Peyer's patch (tissue), 4 donors: ENCODE results near the gene B9D1. TPM values are rescaled to one million over a fixed set of nuclear protein-coding genes. Genes with fewer than 3 reads are reported as not detected.
A peak's percentile ranks its signal among the peaks of the same experiment; 100 is the strongest.

Experiments used
- DNase-seq, 3 donors: peaks; one replicate each; pipeline ENCODE4 v3.0.0-alpha.2; 2017 to 2019
- H3K27ac ChIP-seq, 4 donors: fragments of 200-600 bp; sonication (generic); one replicate each; pipeline ENCODE4 v1.5.1; 2016 to 2019
- H3K27me3 ChIP-seq, 2 donors: fragments of 200-600 bp; sonication (generic); one replicate each; pipeline ENCODE4 v1.5.1; 2019
- H3K36me3 ChIP-seq, 3 donors: fragments of 200-600 bp; sonication (generic); one replicate each; pipeline ENCODE4 v1.5.1; 2016 to 2019
- H3K4me1 ChIP-seq, 4 donors: fragments of 200-600 bp; sonication (generic); one replicate each; pipeline ENCODE4 v1.5.1; 2016 to 2019
- H3K4me3 ChIP-seq, 4 donors: fragments of 200-600 bp; sonication (generic); 1 replicate in 3 of 4; 2 replicates in 1 of 4; pipeline ENCODE4 v1.5.1; 2016 to 2019; ENCODE audit warnings: mild to moderate bottlenecking in 1 of 4
- H3K9me3 ChIP-seq, 4 donors: fragments of 200-600 bp; sonication (generic); one replicate each; pipeline ENCODE4 v1.5.1; 2016 to 2019; ENCODE audit warnings: mild to moderate bottlenecking in 1 of 4
- POLR2A ChIP-seq, 2 donors: fragments of 450-650 bp; IDR thresholded peaks; one replicate each; pipeline ENCODE4 v1.5.1; 2017; ENCODE audit warnings: antibody characterized with exemption in 2 of 2, mild to moderate bottlenecking in 2 of 2, moderate library complexity in 2 of 2
- total RNA-seq, 4 donors: library from RNA; depleted of rRNA; stranded (reverse); fragments of >200 nt; gene quantifications; one replicate each; pipeline ENCODE4 v1.1.0, GENCODE V29; 2016
- TF ChIP-seq, protein P1 (sequence below), 6 experiments: fragments of 450-650 bp in 4 of 6; fragments of 200-600 bp in 2 of 6; sonication (generic) in 1 of 6; IDR thresholded peaks; one replicate each; pipeline ENCODE4 v1.5.1; 2017 to 2019; ENCODE audit warnings: antibody characterized with exemption in 6 of 6, mild to moderate bottlenecking in 3 of 6, moderate library complexity in 1 of 6

The B9D1 gene
- total RNA-seq, 4 donors from 2014 or later, result 4.5 to 15.7 (median 5.6) TPM; not detected in 1

DNA sequence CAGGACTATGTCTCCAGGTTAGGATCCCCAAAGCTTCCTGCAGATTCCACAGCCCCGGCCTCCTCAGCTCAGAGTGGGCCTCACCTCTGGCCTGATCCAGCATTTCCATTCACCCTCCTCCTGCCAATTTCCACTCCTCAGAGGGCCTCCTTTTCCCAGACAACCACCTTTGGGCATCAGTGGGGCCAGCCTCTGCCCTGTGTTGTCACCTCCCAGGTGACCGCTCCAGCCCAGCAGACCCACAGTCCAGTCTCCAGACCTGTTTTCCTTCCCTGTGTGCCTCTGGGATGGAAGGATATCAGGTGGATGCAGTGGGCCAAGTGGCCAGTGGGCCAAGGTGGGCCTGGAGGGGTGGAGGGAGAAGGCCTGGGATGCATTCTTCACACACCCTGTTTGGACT, 32.7 kb downstream of the B9D1 start:
- no peaks in the 10 kb centered on the region for H3K9me3 ChIP-seq
- no peaks in the 10 kb centered on the region for H3K4me1 ChIP-seq
- peak in 1 of 3 donors; percentile 27 for DNase-seq
- H3K4me3 ChIP-seq, result no peak overlapping the region
- H3K27me3 ChIP-seq, result no peaks in the 10 kb centered on the region
- TF ChIP-seq, protein P1, sequence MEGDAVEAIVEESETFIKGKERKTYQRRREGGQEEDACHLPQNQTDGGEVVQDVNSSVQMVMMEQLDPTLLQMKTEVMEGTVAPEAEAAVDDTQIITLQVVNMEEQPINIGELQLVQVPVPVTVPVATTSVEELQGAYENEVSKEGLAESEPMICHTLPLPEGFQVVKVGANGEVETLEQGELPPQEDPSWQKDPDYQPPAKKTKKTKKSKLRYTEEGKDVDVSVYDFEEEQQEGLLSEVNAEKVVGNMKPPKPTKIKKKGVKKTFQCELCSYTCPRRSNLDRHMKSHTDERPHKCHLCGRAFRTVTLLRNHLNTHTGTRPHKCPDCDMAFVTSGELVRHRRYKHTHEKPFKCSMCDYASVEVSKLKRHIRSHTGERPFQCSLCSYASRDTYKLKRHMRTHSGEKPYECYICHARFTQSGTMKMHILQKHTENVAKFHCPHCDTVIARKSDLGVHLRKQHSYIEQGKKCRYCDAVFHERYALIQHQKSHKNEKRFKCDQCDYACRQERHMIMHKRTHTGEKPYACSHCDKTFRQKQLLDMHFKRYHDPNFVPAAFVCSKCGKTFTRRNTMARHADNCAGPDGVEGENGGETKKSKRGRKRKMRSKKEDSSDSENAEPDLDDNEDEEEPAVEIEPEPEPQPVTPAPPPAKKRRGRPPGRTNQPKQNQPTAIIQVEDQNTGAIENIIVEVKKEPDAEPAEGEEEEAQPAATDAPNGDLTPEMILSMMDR (IDR thresholded peaks at IDR 0.05), result no peak
- no peak for TF ChIP-seq POLR2A (IDR thresholded peaks at IDR 0.05)
- H3K36me3 ChIP-seq, result peaks cover 0 to 21% (median 0%) of the 10 kb centered on the region in 3 donors
- no peak overlapping the region for H3K27ac ChIP-seq

DNA sequence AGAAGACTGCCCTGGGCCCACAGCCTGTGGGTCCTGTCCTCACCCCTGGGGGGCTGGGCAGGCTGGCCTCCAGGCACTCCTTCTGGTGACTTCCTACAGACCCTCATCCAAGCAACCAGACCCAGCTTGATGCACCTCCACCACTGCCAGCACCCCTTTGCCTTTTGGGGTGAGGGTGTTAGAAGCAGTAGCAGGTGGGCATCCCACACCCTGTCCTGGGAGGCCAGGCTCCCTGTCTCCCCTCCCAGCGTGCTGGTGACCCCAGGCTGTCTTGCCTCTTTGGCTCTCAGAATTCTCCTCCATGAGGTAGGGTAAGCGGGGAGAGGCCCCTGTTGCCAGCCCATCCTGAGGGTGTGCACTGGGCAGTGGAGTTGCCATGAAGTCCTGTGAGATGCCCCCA, 33.4 kb downstream of the B9D1 start:
- Histone ChIP-seq H3K4me3 (no peak overlapping the region), H3K27me3 (no peaks in the 10 kb centered on the region), H3K27ac (no peak overlapping the region), H3K4me1 (no peaks in the 10 kb centered on the region), H3K9me3 (no peaks in the 10 kb centered on the region), H3K36me3 (peaks cover 0 to 16% (median 0%) of the 10 kb centered on the region in 3 donors)
- peak in 1 of 3 donors; percentile 29 for DNase-seq
- TF ChIP-seq POLR2A (IDR thresholded peaks at IDR 0.05), result no peak
- TF ChIP-seq, protein P1 (IDR thresholded peaks at IDR 0.05), result no peak

DNA sequence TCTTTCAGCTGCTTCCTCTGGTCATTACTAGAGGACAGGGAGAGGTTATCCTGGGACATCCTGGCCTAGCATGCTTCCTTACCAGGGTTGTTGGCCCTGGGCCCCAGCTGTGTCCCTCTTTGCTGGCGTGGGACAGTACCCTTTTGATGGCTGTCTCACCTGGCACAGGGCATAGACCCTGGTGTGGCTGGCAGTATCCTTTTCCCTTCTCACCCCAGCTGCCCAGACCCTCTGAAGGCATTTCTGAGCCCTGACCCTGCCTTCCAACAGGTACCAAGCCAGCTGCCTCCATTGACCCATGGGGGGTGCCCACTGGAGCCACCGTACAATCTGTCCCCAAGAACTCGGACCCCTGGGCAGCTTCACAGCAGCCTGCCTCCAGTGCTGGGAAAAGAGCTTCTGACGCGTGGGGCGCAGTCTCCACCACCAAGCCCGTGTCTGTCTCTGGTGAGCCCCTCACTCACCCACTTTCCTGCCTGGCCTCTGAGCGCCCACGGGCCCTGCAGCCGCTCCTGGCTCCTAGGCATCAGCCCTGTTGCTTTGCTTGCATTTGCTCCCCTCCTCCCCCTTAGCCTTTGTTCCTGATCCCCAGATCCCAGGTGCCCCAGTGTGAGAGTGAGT, 34.0 kb downstream of the B9D1 start:
- Histone ChIP-seq H3K27me3 (no peaks in the 10 kb centered on the region), H3K4me3 (no peak overlapping the region), H3K27ac (no peak overlapping the region), H3K36me3 (peaks cover 0 to 13% (median 0%) of the 10 kb centered on the region in 3 donors), H3K9me3 (no peaks in the 10 kb centered on the region), H3K4me1 (no peaks in the 10 kb centered on the region)
- TF ChIP-seq, protein P1 (IDR thresholded peaks at IDR 0.05), result no peak
- no peak for TF ChIP-seq POLR2A (IDR thresholded peaks at IDR 0.05)
- DNase-seq, result peak in 1 of 3 donors; percentile 33

DNA sequence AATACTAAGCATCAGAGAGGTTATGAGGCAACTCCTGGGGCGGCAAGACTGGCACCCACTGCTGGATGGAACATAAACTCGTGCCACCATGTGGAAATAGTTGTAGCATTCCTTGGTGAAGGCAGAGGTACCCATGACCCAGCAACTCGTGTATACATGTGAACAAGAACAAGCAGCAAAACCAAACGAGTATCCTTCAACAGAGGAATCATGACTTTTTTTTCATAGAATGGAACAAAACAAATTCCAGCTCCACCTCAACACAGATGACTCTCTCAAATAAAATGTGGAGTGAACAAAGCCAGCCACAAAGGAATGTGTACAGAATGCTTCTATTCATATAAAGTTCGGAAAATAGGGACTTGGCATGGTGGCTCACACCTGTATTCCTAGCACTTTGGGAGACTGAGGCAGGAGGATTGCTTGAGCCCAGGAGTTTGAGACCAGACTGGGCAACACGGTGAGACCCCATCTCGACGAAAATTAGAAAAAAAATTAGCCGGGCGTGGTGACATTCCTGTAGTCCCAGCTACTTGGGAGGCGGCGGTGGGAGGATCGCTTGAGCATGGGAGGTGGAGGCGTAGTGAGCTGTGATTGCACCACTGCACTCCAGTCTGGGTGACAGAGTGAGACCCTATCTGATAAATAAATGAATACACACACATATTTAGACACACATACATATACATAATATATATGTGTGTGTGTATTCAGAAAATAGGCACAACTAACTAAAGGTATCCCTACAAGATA, 35.3 kb downstream of the B9D1 start:
- Histone ChIP-seq H3K27ac (no peak overlapping the region), H3K4me3 (no peak overlapping the region), H3K36me3 (peaks cover 0 to 13% (median 0%) of the 10 kb centered on the region in 3 donors), H3K9me3 (no peaks in the 10 kb centered on the region), H3K27me3 (no peaks in the 10 kb centered on the region), H3K4me1 (no peaks in the 10 kb centered on the region)
- TF ChIP-seq POLR2A (IDR thresholded peaks at IDR 0.05), result no peak
- TF ChIP-seq, protein P1 (IDR thresholded peaks at IDR 0.05), result no peak
- peak in 1 of 3 donors; percentile 31 for DNase-seq

DNA sequence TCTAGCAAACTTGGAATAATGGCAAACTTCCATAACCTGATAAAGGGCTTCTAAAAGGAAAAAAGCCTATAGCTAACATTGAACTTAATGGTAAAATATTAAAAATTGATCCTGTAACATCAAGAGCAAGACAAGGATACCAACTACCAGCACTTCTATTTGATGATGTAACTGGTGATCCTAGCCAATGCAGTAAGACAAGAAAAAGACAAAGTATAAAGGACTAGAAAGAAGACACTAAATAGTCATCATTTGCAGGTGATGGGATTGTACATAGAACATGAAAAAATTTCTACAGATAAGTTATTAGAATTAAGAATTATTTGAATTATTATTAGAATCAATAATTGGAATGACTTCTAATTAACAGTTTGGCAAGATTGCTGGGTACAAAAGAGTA, 37.0 kb downstream of the B9D1 start:
- H3K4me1 ChIP-seq, result no peaks in the 10 kb centered on the region
- DNase-seq, result no peak

More for the DNA sequence above, 37.0 kb downstream of the B9D1 start:
- Histone ChIP-seq H3K36me3 (peaks cover 0 to 6% (median 0%) of the 10 kb centered on the region in 3 donors), H3K4me3 (no peak overlapping the region), H3K9me3 (no peaks in the 10 kb centered on the region), H3K27me3 (no peaks in the 10 kb centered on the region), H3K27ac (no peak overlapping the region)
- TF ChIP-seq, protein P1 (IDR thresholded peaks at IDR 0.05), result no peak
- no peak for TF ChIP-seq POLR2A (IDR thresholded peaks at IDR 0.05)
